Activated CD4-positive, alpha-beta memory T cell treated with anti-CD3 and anti-CD28 coated beads for 36 hours (primary cell): Measurements from ENCODE around the gene EMX2. TPM values are rescaled to one million over a fixed set of nuclear protein-coding genes. Genes with fewer than 3 reads are reported as not detected.

ENCODE experiments used
- CTCF ChIA-PET: fragments of 350-600 bp; sonication (Branson Sonifier 250); formaldehyde crosslinking; loops from one replicate; lab custom pipeline; 2021; ENCODE audit warnings: antibody characterized with exemption, inconsistent platforms; lab: Charles Lee
- POLR2A ChIA-PET: fragments of 350-600 bp; sonication (Branson Sonifier 250); formaldehyde crosslinking; loops from one replicate; lab custom pipeline; 2021; ENCODE audit warnings: antibody characterized with exemption; lab: Charles Lee
- DNase-seq: peaks from one replicate; pipeline ENCODE4 v3.0.0-alpha.2; 2020
- H3K27ac Mint-ChIP-seq: one replicate; pipeline ENCODE4 v1.8.0; 2021; ENCODE audit warnings: mixed read lengths
- H3K27me3 Mint-ChIP-seq: one replicate; pipeline ENCODE4 v1.8.0; 2021; ENCODE audit warnings: mixed read lengths
- H3K36me3 Mint-ChIP-seq: one replicate; pipeline ENCODE4 v1.8.0; 2021; ENCODE audit warnings: mixed read lengths
- H3K4me1 Mint-ChIP-seq: one replicate; pipeline ENCODE4 v1.8.0; 2021; ENCODE audit warnings: low read depth, mixed read lengths
- H3K4me3 Mint-ChIP-seq: one replicate; pipeline ENCODE4 v1.8.0; 2021; ENCODE audit warnings: mild to moderate bottlenecking, mixed read lengths
- H3K9me3 Mint-ChIP-seq: one replicate; pipeline ENCODE4 v1.8.0; 2021; ENCODE audit warnings: mixed read lengths
- intact Hi-C: fragments of 100-400 bp; cut with micrococcal nuclease; formaldehyde crosslinking; loops from one replicate; pipeline ENCODE4 v1.15.1; 2023
- total RNA-seq, 2 experiments: library from RNA; stranded (reverse); gene quantifications; one replicate each; pipeline ENCODE4 v1.2.3, GENCODE V29; 2021

Gene EMX2
- total RNA-seq, 2 experiments from 2014 or later: not detected

GRCh38 chr10:117509573-117509972, 33.0 kb upstream of the EMX2 start:
- no peaks in the 10 kb centered on the region for H3K4me1 Mint-ChIP-seq
- CTCF ChIA-PET: interaction anchor here (1.5 kb wide), 1 partner anchor 14 kb away, joined by 4 read pairs; no protein-coding TSS in a partner anchor
- H3K27ac Mint-ChIP-seq: no peak overlapping the region
- H3K36me3 Mint-ChIP-seq: no peaks in the 10 kb centered on the region
- no peak overlapping the region for H3K4me3 Mint-ChIP-seq
- intact Hi-C loops: no loop called here
- POLR2A ChIA-PET: no interaction called here
- H3K9me3 Mint-ChIP-seq: no peaks in the 10 kb centered on the region
- DNase-seq: no peak
- peaks cover 11% of the 10 kb centered on the region for H3K27me3 Mint-ChIP-seq

- POLR2A ChIA-PET: no interaction called here
- DNase-seq: no peak
- intact Hi-C loops: no loop called here
- Mint-ChIP-seq H3K27me3 (peaks cover 16% of the 10 kb centered on the region), H3K27ac (no peak overlapping the region), H3K36me3 (no peaks in the 10 kb centered on the region), H3K4me3 (no peak overlapping the region), H3K9me3 (no peaks in the 10 kb centered on the region), H3K4me1 (no peaks in the 10 kb centered on the region)
- CTCF ChIA-PET: no interaction called here
Observed at GRCh38 chr10:117511601-117512390, 30.8 kb upstream of the EMX2 start.

- Mint-ChIP-seq H3K4me1 (no peaks in the 10 kb centered on the region), H3K27me3 (peaks cover 28% of the 10 kb centered on the region), H3K27ac (no peak overlapping the region)
Observed at GRCh38 chr10:117514971-117515370, 27.6 kb upstream of the EMX2 start.

GRCh38 chr10:117516681-117517080, 25.9 kb upstream of the EMX2 start:
- H3K4me3 Mint-ChIP-seq: no peak overlapping the region
- POLR2A ChIA-PET: no interaction called here
- no peaks in the 10 kb centered on the region for H3K4me1 Mint-ChIP-seq
- CTCF ChIA-PET: no interaction called here
- H3K36me3 Mint-ChIP-seq: no peaks in the 10 kb centered on the region
- intact Hi-C loops: no loop called here
- no peak overlapping the region for H3K27ac Mint-ChIP-seq
- peaks cover 27% of the 10 kb centered on the region for H3K27me3 Mint-ChIP-seq
- H3K9me3 Mint-ChIP-seq: no peaks in the 10 kb centered on the region
- DNase-seq: no peak

More at GRCh38 chr10:117514971-117515370, 27.6 kb upstream of the EMX2 start:
- POLR2A ChIA-PET: no interaction called here
- CTCF ChIA-PET: no interaction called here
- no peak overlapping the region for H3K4me3 Mint-ChIP-seq
- no peak for DNase-seq
- H3K36me3 Mint-ChIP-seq: no peaks in the 10 kb centered on the region
- intact Hi-C loops: no loop called here
- H3K9me3 Mint-ChIP-seq: no peaks in the 10 kb centered on the region

- no peaks in the 10 kb centered on the region for H3K36me3 Mint-ChIP-seq
- DNase-seq: no peak
- H3K4me1 Mint-ChIP-seq: no peaks in the 10 kb centered on the region
- H3K4me3 Mint-ChIP-seq: no peak overlapping the region
- ChIA-PET POLR2A (no interaction called here), CTCF (interaction anchor here (1.3 kb wide), 1 partner anchor 22 kb away, joined by 3 read pairs; no protein-coding TSS in a partner anchor)
- no peak overlapping the region for H3K27ac Mint-ChIP-seq
- intact Hi-C loops: no loop called here
- H3K27me3 Mint-ChIP-seq: peaks cover 27% of the 10 kb centered on the region
- H3K9me3 Mint-ChIP-seq: no peaks in the 10 kb centered on the region
Observed at GRCh38 chr10:117518246-117518645, 24.3 kb upstream of the EMX2 start.

- H3K9me3 Mint-ChIP-seq: no peaks in the 10 kb centered on the region
- DNase-seq: no peak
- H3K4me3 Mint-ChIP-seq: no peak overlapping the region
- intact Hi-C loops: no loop called here
- H3K27me3 Mint-ChIP-seq: peaks cover 32% of the 10 kb centered on the region
- CTCF ChIA-PET: no interaction called here
- POLR2A ChIA-PET: no interaction called here
- no peak overlapping the region for H3K27ac Mint-ChIP-seq
- no peaks in the 10 kb centered on the region for H3K4me1 Mint-ChIP-seq
- H3K36me3 Mint-ChIP-seq: no peaks in the 10 kb centered on the region
Observed at GRCh38 chr10:117519286-117519685, 23.3 kb upstream of the EMX2 start.

GRCh38 chr10:117519879-117520278, 22.7 kb upstream of the EMX2 start:
- POLR2A ChIA-PET: no interaction called here
- Mint-ChIP-seq H3K27ac (no peak overlapping the region), H3K27me3 (peaks cover 35% of the 10 kb centered on the region)

GRCh38 chr10:117530791-117531190, 11.8 kb upstream of the EMX2 start:
- Mint-ChIP-seq H3K4me3 (no peak overlapping the region), H3K27ac (no peak overlapping the region), H3K36me3 (no peaks in the 10 kb centered on the region), H3K9me3 (no peaks in the 10 kb centered on the region), H3K4me1 (peaks cover 5% of the 10 kb centered on the region), H3K27me3 (peaks cover 47% of the 10 kb centered on the region)
- no peak for DNase-seq
- ChIA-PET POLR2A (no interaction called here), CTCF (no interaction called here)
- intact Hi-C loops: loop anchor here (10.0 kb wide), 1 partner anchor 204 kb away; no protein-coding TSS in a partner anchor

More at GRCh38 chr10:117519879-117520278, 22.7 kb upstream of the EMX2 start:
- CTCF ChIA-PET: interaction anchor here (1.6 kb wide), 1 partner anchor 23 kb away, joined by 7 read pairs; no protein-coding TSS in a partner anchor
- DNase-seq: no peak
- Mint-ChIP-seq H3K36me3 (no peaks in the 10 kb centered on the region), H3K4me3 (no peak overlapping the region), H3K9me3 (no peaks in the 10 kb centered on the region), H3K4me1 (no peaks in the 10 kb centered on the region)
- intact Hi-C loops: no loop called here

GRCh38 chr10:117531371-117532002, 11.1 kb upstream of the EMX2 start:
- Mint-ChIP-seq H3K36me3 (no peaks in the 10 kb centered on the region), H3K4me3 (no peak overlapping the region), H3K4me1 (peaks cover 5% of the 10 kb centered on the region), H3K9me3 (no peaks in the 10 kb centered on the region), H3K27ac (no peak overlapping the region), H3K27me3 (peaks cover 52% of the 10 kb centered on the region)
- intact Hi-C loops: loop anchor here (2.0 to 10.0 kb wide), 3 partner anchors 15 to 367 kb away; no protein-coding TSS in a partner anchor
- DNase-seq: no peak
- CTCF ChIA-PET: no interaction called here
- POLR2A ChIA-PET: no interaction called here

- Mint-ChIP-seq H3K4me1 (peaks cover 8% of the 10 kb centered on the region), H3K36me3 (no peaks in the 10 kb centered on the region), H3K4me3 (no peak overlapping the region), H3K27me3 (peaks cover 54% of the 10 kb centered on the region), H3K27ac (no peak overlapping the region), H3K9me3 (no peaks in the 10 kb centered on the region)
- intact Hi-C loops: loop anchor here (2.0 to 10.0 kb wide), 3 partner anchors 15 to 367 kb away; no protein-coding TSS in a partner anchor
- no peak for DNase-seq
- CTCF ChIA-PET: interaction anchor here (1.0 kb wide), 1 partner anchor 34 kb away, joined by 3 read pairs; no protein-coding TSS in a partner anchor
- POLR2A ChIA-PET: no interaction called here
Observed at GRCh38 chr10:117532003-117532385, 10.6 kb upstream of the EMX2 start.

- Mint-ChIP-seq H3K27me3 (peaks cover 54% of the 10 kb centered on the region), H3K4me3 (no peak overlapping the region), H3K27ac (no peak overlapping the region), H3K9me3 (no peaks in the 10 kb centered on the region), H3K36me3 (no peaks in the 10 kb centered on the region), H3K4me1 (peaks cover 8% of the 10 kb centered on the region)
- ChIA-PET CTCF (interaction anchor here (1.0 kb wide), 1 partner anchor 34 kb away, joined by 3 read pairs; no protein-coding TSS in a partner anchor), POLR2A (no interaction called here)
- DNase-seq: no peak
- intact Hi-C loops: loop anchor here (2.0 to 10.0 kb wide), 3 partner anchors 14 to 368 kb away; no protein-coding TSS in a partner anchor
Observed at GRCh38 chr10:117532451-117533107, 10.0 kb upstream of the EMX2 start.
